Esophagus (tissue), 2 donors: ENCODE results near the gene COX4I1. TPM values are rescaled to one million over a fixed set of nuclear protein-coding genes. Genes with fewer than 3 reads are reported as not detected.

ENCODE experiments used
- H3K27ac ChIP-seq, 2 donors: one replicate each; pipeline ENCODE4 v1.5.1; 2013; ENCODE audit warnings: low read depth in 2 of 2, mild to moderate bottlenecking in 2 of 2, inconsistent platforms in 1 of 2, low read length in 1 of 2, moderate library complexity in 1 of 2
- H3K27me3 ChIP-seq, 2 donors: one replicate each; pipeline ENCODE4 v1.6.1; 2013; ENCODE audit warnings: low read length in 2 of 2, control low read depth in 1 of 2, mild to moderate bottlenecking in 1 of 2; ENCODE audit not compliant: insufficient read depth in 2 of 2, control insufficient read depth in 1 of 2
- H3K36me3 ChIP-seq, 2 donors: one replicate each; pipeline ENCODE4 v1.6.1; 2013; ENCODE audit warnings: low read length in 1 of 2; ENCODE audit not compliant: control insufficient read depth in 2 of 2, insufficient read depth in 2 of 2
- H3K4me1 ChIP-seq, 2 donors: one replicate each; pipeline ENCODE4 v1.6.1; 2013; ENCODE audit warnings: low read length in 1 of 2; ENCODE audit not compliant: control insufficient read depth in 2 of 2, insufficient read depth in 2 of 2
- H3K4me3 ChIP-seq, 2 donors: one replicate each; pipeline ENCODE4 v1.5.1; 2013; ENCODE audit warnings: low read length in 2 of 2, mild to moderate bottlenecking in 2 of 2, low read depth in 1 of 2, moderate library complexity in 1 of 2
- H3K9me3 ChIP-seq, 2 donors: one replicate each; pipeline ENCODE4 v1.6.1; 2013; ENCODE audit warnings: mild to moderate bottlenecking in 2 of 2, low read depth in 1 of 2, low read length in 1 of 2, moderate library complexity in 1 of 2; ENCODE audit not compliant: control insufficient read depth in 2 of 2, insufficient read depth in 1 of 2
- whole genome bisulfite sequencing, 2 donors: extraction: QIAGEN DNeasy Blood & Tissue Kit; methylation state at CpG; one replicate each; pipeline ENCODE4 v1.1.7; 2013; 5-methylcytosine and 5-hydroxymethylcytosine counted together
- polyA plus RNA-seq, 2 donors: library from polyadenylated mRNA; stranded (reverse); fragments of 200-250 nt; gene quantifications; one replicate each; pipeline ENCODE4 v1.2.3, GENCODE V29; 2013
- donor health status: healthy with polysubstance abuse.
- donor health status: Bipolar disorder and iron deficiency.

The COX4I1 gene
- polyA plus RNA-seq, 2 donors, result 884 to 1,078 TPM

DNA sequence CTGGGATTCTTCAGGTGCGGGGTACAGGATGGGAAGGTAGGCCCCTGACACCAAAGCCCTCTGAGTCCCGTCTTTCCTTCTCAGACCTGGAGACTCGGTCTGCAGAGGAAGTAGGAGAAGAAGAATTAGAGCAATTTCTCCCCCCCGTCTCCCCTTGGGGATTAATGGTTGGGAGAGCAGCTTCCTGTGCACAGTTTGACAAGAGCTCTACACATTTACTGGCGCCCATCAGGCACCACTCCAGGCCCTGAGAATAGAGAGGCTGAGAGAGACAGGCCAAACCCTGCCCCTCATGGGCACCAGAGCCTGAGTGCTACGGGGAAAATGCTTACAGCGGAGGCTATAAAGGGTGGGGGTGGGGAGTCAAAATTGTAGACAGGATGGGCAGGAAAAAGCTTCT is 45.1 kb upstream of the COX4I1 start:
- WGBS, 2 donors, result 51 to 55% methylated on average over 7 of the region's 7 CpGs

DNA sequence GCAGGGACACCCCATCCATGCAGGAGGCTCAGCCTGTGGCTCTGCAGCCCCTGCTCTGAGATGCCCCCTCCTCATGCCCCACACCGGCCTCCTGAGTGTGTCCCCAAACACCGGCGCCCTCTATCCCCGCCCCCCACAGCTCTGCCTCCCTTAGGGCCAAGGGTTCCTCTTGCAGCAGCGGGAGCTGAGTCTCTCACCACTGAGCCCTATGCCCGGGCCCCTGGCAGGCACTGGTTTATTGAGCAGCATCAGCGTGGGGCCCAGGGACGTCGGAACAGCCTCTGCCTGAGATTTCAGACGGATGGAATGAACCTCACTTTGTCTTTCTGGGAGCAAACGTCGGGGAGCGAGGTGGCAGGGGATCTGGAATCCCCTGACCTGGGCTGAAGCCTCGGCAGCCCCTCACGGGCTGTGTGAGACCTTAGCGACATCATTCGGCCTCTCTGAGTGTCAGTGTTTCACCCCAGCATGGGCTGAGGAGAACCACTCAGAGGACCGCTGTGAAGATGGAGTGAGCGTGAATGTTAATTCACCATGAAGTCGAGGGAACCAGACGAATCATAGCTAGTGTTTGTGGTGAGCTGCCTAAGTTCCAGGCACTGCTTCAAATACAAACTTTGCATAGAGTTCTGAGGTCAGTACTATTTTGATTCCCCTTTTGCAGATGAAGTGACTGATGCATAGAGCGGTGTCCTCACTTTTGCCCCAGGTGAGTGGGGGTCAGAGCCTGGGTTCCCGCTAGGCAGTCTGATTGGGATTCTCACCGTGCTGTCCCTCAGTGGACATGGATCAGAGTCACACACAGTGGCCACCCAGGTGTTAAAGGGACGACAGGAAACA is 43.3 kb upstream of the COX4I1 start:
- Histone ChIP-seq H3K27me3 (no peaks in the 10 kb centered on the region), H3K36me3 (no peaks in the 10 kb centered on the region), H3K4me1 (peaks cover 6 to 21% of the 10 kb centered on the region in 2 donors), H3K4me3 (no peak overlapping the region), H3K27ac (no peak overlapping the region), H3K9me3 (no peaks in the 10 kb centered on the region)
- WGBS, 2 donors, result 78% methylated on average over 25 of the region's 25 CpGs

More for the DNA sequence above, 45.1 kb upstream of the COX4I1 start:
- H3K4me3 ChIP-seq, result no peak overlapping the region
- peaks cover 6 to 30% of the 10 kb centered on the region in 2 donors for H3K4me1 ChIP-seq
- H3K27me3 ChIP-seq, result no peaks in the 10 kb centered on the region
- H3K9me3 ChIP-seq, result no peaks in the 10 kb centered on the region
- no peak overlapping the region for H3K27ac ChIP-seq
- no peaks in the 10 kb centered on the region for H3K36me3 ChIP-seq

- 42% methylated on average over 7 of the region's 7 CpGs for WGBS, 2 donors
- Histone ChIP-seq H3K27ac (no peak overlapping the region), H3K9me3 (no peaks in the 10 kb centered on the region)
Observed at GRCh38 chr16:85757341-85757822, 42.1 kb upstream of the COX4I1 start.

DNA sequence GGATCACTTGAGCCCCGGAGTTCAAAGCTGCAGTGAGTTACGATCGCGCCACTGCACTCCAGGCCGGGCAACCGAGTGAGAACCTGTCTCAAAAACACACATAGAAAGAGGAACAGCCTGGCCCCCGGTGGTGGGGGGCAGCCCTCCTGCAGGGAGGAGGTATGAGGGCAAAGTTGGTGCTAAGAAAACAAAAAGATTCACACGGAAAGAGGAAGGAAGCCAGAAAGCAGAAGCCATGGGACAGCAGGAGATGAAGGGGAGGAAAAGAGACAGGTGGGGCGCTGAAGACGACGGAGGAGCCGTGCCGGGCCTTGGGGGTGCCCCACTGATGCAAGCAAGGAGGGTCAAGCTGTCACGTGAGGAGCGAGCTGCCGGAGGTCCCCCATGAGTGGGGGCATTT is 40.4 kb upstream of the COX4I1 start:
- Histone ChIP-seq H3K4me3 (no peak overlapping the region), H3K27me3 (peaks cover 0 to 3% of the 10 kb centered on the region in 2 donors)

More at GRCh38 chr16:85757341-85757822, 42.1 kb upstream of the COX4I1 start:
- Histone ChIP-seq H3K27me3 (peaks cover 0 to 3% of the 10 kb centered on the region in 2 donors), H3K36me3 (no peaks in the 10 kb centered on the region), H3K4me3 (no peak overlapping the region), H3K4me1 (peaks cover 2 to 9% of the 10 kb centered on the region in 2 donors)

DNA sequence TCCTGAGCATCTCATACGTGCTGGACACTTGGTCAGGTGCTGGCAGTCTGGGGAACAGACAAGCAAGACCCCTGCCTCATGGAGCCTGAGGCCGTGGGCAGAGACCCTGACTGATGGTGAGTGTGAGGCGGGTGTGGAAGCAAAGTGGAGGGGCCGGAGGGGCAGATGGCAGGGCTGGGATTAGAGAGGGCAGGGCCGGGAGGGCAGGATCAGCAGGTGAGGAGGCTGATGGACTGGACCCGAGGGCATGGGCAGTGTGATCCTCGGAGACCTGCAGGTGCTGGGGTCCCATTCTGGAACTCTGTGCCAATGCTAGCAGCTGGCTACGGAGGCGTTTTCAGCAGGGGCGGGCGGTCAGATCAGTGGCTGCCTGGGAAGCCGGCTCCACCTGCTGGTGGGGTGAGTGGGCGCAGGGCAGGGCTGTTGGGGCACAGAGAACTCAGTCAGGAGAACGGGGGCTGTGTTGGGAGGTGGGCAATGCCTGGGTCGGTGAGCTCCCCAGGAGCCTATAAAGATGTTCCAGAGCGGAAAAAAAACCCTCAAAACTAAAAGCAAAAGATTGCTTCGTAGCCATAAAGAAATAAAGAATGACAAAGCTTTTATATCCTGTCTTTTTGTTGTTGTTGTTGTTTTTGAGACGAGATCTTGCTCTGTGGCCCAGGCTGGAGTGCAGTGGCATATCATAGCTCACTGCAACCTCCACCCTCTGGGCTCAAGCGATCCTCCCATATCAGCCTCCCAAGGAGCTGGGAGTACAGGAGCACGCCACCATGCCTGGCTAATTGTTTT is 39.7 kb upstream of the COX4I1 start:
- no peak overlapping the region for H3K4me3 ChIP-seq
- no peaks in the 10 kb centered on the region for H3K36me3 ChIP-seq
- 58 to 62% methylated on average over 20 of the region's 20 CpGs for WGBS, 2 donors
- H3K9me3 ChIP-seq, result no peaks in the 10 kb centered on the region
- H3K27me3 ChIP-seq, result peaks cover 0 to 3% of the 10 kb centered on the region in 2 donors
- no peak overlapping the region for H3K27ac ChIP-seq
- H3K4me1 ChIP-seq, result no peaks in the 10 kb centered on the region

More for the DNA sequence above, 40.4 kb upstream of the COX4I1 start:
- Histone ChIP-seq H3K36me3 (no peaks in the 10 kb centered on the region), H3K9me3 (no peaks in the 10 kb centered on the region), H3K4me1 (no peaks in the 10 kb centered on the region), H3K27ac (no peak overlapping the region)
- 59 to 62% methylated on average over 16 of the region's 16 CpGs for WGBS, 2 donors

- Histone ChIP-seq H3K36me3 (no peaks in the 10 kb centered on the region), H3K4me3 (no peak overlapping the region), H3K9me3 (no peaks in the 10 kb centered on the region), H3K4me1 (no peaks in the 10 kb centered on the region), H3K27ac (no peak overlapping the region), H3K27me3 (peaks cover 0 to 3% of the 10 kb centered on the region in 2 donors)
- WGBS, 2 donors, result 68 to 71% methylated on average over 6 of the region's 6 CpGs
Observed at GRCh38 chr16:85761861-85762260, 37.6 kb upstream of the COX4I1 start.

DNA sequence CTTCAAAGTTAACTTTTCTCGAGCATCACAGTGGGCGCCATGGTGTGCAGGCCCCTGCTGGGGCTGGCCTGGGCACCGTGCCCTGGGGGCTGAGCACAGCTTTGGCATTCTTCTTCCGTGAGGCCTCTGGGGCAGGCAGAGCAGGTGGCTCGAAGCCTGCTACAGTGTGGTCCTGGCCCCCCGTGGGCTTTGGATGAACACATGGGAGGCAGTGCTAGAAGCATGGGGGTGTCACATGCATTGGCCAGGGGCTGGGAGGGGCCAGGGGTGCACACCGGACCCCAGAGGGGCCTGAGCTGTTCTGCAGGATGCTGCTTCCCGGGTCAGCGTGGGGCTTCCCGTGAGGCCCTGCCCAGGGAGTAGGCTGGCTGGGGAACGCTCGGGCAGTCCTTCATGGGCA is 36.5 kb upstream of the COX4I1 start:
- H3K27me3 ChIP-seq, result peaks cover 0 to 3% of the 10 kb centered on the region in 2 donors
- H3K27ac ChIP-seq, result no peak overlapping the region
- H3K4me1 ChIP-seq, result no peaks in the 10 kb centered on the region
- no peaks in the 10 kb centered on the region for H3K36me3 ChIP-seq
- no peaks in the 10 kb centered on the region for H3K9me3 ChIP-seq
- H3K4me3 ChIP-seq, result no peak overlapping the region
- WGBS, 2 donors, result 84 to 86% methylated on average over 12 of the region's 12 CpGs

- WGBS, 2 donors, result 83 to 89% methylated on average over 2 of the region's 2 CpGs
- Histone ChIP-seq H3K36me3 (no peaks in the 10 kb centered on the region), H3K9me3 (no peaks in the 10 kb centered on the region), H3K4me1 (no peaks in the 10 kb centered on the region), H3K4me3 (no peak overlapping the region), H3K27ac (no peak overlapping the region), H3K27me3 (peaks cover 0 to 3% of the 10 kb centered on the region in 2 donors)
Observed at GRCh38 chr16:85763616-85764015, 35.9 kb upstream of the COX4I1 start.

- H3K27me3 ChIP-seq, result peaks cover 0 to 3% of the 10 kb centered on the region in 2 donors
- no peak overlapping the region for H3K27ac ChIP-seq
- H3K36me3 ChIP-seq, result no peaks in the 10 kb centered on the region
- whole genome bisulfite sequencing, 2 donors, result 42 to 56% methylated on average over 8 of the region's 8 CpGs
- no peaks in the 10 kb centered on the region for H3K4me1 ChIP-seq
- H3K9me3 ChIP-seq, result no peaks in the 10 kb centered on the region
- no peak overlapping the region for H3K4me3 ChIP-seq
Observed at GRCh38 chr16:85765211-85765610, 34.3 kb upstream of the COX4I1 start.
